LoVo (cell line): Measurements from ENCODE around the gene COL4A3.
"Not testable (repeated sequence)": the region's sequence is repeated elsewhere in the genome, so short reads cannot be mapped to it uniquely, and the experiment has no call there.

Source experiments
- DNase-seq: peaks from one replicate; pipeline ENCODE4 v3.0.0-alpha.2; 2016; ENCODE audit warnings: low spot score

COL4A3 gene

DNA sequence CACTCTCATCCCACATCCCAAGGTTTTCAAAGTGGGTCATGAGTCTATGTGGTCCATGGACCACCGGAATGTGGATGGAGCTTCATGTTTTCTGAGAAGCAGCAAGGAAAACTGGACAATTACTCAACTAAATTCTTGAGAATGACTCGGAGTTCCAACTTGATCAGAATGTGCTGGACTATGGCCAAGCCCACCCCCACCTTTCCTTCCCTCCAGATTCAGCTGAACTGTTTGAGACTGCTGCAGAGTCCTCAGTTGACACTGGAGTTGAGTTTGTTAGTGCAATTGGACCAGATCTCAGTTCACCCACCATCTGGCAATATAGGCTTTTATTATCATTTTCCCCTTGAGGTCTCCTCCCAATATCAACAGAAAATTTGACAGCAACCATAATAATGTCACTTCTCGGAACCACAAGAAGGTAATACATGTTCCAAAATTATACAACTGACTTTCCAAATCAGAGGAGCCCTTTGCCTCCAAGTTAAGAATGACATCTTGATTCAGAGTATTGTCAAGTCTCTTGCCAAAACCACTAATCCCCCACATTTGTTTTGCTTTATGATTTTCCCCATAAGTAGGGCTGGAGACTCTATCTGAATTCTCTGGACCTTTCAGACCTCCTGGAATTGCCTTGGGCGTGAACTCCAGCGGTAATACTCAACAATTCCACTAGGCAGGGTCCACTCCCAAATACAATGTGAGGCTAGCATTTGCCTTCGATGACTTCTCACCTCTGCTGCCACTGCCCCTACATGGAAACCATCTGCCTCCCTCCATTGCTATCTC, 9.2 kb upstream of the COL4A3 start:
- no peak for DNase-seq

DNA sequence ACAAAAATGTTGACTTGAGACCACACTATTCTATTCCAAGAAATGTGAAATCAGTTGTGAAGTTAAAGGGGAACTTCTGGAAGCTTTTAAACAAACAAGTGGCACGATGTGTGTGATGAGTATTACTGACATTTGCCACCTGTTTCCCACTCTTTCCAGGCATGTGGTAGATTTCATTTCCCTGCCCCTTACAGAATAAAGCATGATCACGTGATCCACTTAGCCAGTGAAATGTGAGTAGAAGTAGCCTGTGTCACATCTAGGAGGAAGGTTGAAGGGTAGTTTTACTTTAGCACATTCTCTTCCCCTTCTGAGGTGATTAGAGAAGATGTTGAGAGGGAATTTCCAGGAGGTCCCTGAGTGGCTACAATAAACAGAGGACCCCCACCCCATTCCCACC, 4.3 kb upstream of the COL4A3 start:
- no peak for DNase-seq

DNA sequence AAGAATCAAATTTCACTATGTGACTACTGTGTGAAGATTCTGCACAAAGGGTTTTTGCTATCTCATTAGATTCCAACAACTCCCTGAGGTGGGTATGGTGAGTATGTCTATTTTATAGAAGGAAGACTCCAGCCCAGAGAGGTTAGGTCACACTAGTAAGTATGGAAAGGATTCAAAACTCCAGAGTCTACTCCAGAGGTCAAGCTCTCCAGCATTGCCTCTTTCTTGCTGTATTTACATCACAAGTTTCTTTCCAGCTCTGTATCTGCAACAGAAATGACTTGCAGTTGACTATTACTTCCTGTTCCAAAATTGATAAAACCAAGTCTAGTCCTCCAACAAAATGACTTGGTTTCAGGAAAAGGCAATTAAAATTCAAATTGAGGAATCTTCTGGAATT, 2.5 kb upstream of the COL4A3 start:
- no peak for DNase-seq

DNA sequence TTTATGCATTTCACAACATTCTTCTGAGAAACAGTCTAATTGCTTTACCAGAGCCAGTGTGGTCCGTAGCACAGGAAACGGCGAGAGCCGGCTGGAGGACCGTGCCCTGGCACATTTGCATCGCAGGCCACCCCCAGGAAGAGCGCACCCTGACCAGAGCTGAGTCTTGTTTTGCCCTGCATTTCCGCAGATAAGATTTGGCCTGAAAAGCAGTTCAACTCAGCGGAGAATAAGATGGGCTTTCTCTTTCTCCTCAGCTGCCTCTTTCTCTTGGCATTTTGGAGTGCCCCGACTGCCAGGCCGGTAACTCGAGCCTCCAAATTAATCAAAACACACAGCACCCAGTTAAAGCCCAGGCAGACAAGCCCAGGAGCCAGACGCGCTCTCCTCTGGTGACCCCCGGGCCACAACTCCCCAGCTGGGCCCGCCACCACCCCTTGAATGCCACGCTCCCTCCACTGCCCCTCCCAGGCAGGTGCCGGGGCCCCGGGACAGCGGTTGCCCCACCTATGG, 883 bp upstream of the COL4A3 start:
- DNase-seq: no peak

DNA sequence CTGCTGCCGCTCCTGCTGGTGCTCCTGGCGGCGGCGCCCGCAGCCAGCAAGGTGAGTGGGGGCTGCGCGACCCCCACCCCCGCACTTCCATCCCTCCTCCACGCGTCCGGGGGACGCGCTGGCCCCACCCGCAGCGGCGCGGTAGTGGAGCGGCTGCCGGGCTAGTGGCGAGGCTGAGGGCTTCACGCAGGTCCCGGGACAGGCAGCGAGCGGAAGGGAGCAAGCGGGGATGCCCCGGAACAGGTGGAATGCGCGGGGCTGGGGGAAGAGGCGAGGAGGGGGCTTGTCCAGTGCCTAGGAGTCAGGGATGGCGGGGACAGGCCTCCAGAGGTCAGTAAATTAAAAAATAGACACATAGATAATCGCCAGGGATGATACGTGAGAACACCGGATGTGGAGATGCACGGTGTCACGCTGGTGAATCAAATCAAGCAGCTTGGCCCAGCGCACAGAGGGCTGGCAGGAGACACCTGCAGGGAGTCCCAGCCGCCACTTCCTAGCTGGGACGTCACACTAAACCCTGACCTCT, 403 bp downstream of the COL4A3 start:
- DNase-seq: no peak

DNA sequence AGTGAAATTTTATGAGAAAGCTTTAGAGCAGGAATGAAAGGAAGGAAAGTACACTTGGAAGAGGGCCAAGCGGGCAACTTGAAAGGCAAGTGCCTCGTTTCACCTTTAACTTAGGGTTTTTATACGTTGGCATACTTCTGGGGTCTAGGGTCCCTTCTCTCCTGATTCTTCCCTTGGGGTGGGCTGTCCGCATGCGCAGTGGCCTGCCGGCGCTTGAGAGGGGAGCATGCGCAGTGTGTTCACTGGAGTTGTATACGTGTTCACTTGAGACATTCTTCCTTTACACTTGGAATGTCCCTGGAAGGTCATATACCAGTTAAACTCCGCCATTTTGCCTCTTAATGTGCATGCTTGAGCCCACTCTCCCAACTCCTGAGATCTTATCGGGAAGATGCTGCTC, 7.4 kb downstream of the COL4A3 start:
- DNase-seq: not testable (repeated sequence)

DNA sequence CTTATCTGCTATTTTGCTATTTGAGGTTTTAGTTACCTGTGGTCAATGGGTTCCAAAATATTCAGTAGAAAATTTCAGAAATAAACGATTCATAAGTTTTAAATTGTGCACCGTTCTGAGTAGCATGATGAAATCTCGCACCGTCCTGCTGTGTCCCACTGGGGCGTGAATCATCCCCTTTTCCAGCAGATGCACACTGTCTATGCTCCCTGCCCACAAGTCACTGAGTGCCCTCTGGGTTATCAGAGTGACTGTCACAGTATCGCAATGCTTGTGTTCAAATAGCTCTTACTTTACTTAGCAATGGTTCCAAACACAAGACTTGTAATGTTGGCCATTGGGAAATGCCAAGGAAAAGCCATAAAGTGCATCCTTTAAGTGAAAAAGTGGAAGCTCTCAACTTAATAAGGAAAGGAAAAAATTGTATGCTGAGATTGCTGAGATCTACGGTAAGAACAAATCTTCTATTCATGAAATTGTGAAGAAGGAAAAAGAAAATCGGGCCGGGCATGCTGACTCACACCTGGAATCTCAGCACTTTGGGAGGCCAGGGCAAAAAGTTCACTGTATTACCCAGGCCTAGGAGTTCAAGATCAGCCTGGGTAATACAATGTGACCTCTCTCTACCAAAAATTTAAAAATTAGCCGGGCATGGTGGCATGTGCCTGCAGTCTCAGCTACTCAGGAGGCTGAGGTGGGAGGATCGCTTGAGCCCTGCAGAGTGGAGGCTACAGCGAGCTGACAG, 13.3 kb downstream of the COL4A3 start:
- no peak for DNase-seq

DNA sequence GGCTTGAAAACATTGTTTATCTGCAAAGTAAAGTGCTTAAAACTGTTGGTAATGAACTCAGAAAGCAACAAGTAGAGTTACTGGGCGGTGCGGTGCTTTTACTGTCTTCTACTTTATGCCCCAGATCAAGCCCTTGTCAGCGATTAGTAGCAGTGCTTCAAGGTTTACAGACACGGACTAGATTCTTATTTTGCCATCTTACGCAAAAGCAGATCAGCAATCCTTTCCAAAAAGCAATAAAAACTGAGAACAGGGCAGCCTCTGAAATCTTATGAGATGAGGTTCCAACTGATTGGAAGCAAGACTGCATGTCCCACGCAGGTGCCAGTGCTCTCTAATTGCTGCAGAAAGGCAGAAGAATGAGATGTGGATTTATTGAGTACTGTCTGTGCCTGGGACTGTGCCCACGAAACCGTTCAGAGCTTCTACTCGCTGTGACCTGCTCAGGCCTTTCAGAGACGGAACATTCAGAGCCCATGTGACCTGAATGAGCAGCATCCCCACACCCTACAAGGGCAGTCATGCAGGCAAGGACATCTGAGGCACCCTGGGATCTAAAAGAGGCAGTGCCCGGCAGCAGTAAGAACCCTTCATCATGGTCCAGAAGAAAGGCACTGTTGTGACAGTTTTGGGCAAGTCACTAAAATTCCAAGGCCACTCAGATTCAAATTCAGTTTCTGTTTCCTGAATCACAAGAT, 15.7 kb downstream of the COL4A3 start:
- no peak for DNase-seq

DNA sequence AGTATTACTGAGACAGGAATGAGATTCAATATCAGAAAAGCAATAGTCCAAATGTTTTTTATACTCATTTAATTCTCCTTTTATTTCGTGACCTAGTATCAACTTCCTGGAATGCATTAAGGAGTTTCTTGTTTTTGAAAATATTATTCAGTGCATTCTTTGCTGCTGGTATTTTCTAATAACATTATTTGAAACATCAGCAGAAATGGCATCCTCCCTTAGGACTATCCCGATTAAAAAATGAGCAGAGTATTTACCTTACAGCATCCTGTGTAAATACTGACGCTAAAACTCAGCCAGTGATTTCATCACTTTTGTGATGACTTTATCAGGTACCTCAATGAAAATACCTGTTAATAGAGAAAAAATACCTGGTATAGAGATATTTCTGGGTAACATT, 16.3 kb downstream of the COL4A3 start:
- DNase-seq: no peak

DNA sequence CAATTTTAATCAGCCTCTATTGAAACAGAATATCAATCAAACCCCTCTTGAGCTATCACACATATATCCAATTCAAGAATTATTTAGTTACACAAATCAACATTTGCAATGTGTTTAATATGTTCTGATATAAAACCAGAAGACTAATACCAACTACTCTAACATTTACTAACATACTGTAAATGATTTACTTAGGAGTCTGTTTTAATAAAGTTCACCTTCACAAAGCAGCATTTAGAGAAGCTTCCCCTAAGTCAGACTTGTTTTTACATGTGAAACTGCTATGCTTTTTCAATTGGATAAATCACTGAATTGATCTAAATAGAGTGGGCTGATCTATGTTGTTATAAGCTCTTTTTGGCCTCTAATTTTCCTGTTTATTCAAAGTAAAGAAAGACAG, 18.3 kb downstream of the COL4A3 start:
- no peak for DNase-seq

DNA sequence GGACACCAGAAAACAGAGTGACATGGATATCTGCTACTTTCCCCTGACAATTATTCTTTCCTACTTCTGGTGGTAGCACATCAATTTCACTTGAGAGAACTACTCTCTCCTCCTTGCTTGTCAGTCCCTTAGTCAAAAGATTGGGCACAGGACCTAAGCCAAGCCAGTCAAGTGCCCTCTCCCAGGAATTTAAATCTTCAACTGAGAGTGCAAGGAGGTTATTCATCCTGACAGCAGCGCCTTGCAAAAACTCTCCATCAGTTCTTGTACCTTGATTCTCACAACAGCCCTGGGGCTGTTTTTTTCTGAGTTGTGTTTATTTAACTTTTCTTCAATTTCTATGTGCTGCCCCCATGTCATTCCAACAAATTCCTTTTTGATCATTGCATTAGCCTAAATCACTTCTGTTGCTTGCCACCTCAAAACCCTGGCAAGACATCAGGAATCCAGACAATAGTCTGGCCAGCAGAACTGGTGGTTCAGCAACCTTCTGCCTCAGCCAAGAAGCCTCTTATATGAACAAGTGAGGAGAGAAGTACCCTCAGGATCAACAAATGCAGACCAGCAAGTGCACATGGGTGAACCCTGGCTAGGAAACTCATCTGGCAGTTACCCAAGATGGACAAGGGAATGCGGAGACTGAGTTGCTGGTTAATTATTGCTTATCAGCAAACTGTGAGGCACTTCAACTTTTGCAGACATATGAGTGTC, 19.4 kb downstream of the COL4A3 start:
- DNase-seq: no peak

DNA sequence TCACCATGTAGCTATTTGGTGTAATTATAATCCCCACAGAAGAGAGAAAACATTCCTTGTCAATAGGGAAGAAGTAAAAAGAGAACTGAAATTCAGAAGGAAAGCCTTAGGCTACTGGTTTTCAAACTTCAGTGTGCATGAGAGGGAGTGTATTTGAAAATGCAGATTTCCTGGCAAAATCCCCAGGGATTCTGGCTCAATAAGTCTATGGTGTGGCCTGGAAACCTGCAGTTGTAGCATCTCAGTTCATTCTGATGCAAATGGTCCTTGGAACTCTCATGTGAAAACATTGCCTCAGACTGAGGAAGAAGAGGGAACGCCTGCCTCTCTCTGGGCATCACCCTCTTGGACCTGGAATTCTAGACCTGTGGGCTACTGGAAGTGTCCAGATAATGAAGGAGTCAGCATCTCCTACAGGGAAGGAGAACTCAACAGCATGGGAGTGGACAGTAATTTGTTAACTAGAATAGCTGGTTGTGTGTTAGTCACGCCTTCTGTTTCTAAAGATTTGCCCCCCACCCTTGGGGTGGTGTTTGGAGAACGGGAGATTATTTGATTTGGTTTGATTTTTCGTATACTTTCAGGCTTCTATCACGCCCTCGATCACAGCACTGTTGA, 21.3 kb downstream of the COL4A3 start:
- DNase-seq: no peak

DNA sequence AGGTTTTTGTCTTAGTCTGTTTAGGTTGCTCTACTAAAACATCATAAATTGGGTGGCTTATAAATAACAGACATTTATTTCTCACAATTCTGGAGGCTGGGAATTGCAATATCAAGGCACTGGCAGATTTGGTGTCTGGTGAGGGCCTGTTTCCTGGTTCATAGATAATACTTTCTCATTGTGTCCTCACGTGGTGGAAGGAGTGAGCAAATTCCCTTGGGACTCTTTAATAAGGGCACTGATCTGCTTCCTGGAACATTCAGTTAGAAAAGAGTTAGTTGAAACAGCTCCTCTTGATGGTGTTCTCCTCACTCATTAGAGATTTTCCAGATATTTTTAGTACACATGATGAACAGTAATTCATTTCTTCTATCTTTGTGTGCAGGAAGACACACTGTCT, 22.3 kb downstream of the COL4A3 start:
- no peak for DNase-seq

DNA sequence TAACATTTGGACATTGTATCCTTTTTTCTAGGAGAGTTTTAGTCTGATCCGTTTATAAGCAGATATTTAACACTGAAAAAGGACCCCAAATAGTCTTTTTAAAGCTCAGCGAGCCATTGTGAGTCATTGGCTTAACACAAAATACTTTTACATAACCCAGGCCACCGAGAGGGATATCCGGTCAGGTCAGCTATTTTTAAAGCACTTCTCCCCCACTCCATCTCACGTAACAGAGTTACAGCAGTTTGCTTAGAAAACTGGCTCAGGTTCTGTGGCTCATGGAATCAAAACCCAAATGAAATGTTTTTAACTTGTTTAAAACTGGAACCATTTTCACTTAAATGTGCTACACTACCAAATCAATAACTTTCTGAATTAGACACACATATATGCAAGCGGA, 23.9 kb downstream of the COL4A3 start:
- no peak for DNase-seq

DNA sequence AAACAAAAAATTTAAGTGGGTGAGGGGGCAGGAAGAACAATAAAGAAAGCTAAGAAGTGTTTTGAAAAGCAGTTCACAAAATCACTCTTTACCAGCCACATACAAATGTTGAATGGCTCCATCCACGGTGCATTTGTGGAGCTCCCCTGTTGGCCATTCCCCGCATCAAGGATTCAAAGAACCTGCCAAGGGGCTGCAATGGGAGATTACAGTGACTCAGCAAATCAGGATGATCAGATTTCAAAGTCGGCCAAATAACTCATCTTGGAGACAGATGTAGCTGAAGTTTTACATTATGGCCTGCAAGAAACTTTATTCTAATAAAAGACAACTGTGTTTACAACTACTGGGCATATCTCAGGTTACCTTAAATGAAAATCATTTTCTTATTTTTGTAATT, 26.9 kb downstream of the COL4A3 start:
- DNase-seq: no peak

DNA sequence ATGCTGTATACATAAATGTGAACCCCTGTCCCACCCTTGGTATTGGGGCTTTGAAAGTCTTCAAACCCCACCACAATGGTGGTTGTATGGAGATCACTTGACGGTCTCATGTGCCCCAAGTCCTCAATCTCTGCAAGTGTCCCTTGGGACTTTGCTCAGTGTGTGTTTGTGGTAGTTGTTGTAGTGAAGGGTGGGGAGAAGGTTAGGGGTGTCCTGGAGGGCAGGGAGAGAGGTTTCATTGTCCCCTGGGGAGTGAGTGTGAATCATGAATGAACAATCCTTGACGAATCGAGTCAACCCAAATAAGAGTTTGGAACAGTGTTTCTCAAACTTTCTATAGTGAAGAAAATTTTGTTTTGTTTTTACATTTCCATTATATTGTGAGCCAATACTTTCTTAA, 28.1 kb downstream of the COL4A3 start:
- DNase-seq: no peak

DNA sequence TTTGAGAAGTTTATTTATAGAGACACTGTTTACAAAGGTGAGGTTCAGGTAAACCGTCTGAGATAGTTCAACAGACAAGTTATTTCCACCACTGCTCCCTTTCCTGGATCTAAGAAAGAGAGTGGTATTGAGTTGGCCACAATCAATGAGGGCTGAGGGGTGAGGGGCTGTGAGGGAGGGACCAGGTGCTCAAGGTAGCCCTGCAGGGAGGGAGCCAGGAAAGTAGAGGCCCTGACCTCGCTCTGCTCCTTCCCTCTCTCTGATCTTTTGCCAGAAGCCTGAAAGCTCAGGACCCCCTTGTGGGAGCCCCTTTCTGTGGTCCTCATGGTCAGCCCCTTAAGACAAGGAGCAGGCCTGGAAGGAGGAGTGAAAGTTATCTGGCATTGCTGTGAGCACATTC, 29.8 kb downstream of the COL4A3 start:
- DNase-seq: no peak

DNA sequence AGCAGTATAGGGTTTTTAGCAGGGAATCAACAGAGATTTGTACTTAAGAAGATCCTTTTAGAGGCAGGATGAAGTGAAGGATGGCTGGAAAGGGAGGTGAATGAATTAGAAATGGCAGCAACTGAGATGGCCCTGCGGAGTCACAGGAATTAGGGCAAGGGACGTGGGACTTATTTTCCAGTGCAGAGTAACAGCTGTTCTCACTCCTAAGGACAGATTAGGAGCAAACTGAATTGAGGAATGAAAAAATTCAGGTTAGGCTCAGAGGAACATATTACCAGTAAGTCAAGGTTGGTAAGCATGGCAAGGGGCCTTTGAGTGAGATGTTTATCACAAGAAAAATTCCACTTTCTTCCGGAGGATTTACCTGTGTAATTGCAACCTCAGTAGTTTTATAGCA, 34.4 kb downstream of the COL4A3 start:
- no peak for DNase-seq

DNA sequence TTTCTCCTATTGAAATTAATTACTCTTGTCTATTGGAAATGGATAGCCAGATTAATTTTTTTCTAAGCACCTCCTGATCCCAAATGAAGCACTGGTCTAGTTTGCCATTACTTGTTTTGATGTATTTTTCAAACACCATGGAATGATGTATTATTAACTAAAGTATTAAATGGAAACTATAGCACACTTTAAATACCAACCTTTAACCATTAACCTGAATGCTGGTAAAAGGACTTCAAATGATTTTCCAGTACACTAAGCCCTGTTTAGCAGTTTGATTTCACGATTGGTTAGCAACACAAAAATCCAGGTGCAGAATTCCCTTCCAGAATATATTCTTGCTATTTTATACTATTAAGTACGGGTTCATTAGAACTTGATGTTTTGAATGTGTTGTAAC, 37.3 kb downstream of the COL4A3 start:
- no peak for DNase-seq

DNA sequence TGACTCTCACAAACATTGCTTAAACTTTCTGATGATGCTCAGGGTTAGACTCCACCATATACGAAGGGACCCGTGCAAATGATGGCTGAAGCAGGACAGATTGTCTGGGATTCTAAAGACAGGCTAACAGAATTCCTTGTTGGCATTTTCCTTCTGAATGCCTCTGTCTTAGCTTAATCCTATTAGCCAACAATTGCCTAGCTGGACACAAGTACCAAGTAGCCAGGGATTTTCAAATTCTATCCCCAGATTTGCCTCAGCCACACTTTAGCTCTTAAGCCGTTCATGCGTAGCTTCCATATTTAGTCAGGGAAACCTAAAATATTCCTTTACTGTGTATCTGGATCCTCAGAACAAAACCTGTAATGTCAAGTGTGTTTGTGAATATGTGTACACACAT, 40.0 kb downstream of the COL4A3 start:
- DNase-seq: no peak

DNA sequence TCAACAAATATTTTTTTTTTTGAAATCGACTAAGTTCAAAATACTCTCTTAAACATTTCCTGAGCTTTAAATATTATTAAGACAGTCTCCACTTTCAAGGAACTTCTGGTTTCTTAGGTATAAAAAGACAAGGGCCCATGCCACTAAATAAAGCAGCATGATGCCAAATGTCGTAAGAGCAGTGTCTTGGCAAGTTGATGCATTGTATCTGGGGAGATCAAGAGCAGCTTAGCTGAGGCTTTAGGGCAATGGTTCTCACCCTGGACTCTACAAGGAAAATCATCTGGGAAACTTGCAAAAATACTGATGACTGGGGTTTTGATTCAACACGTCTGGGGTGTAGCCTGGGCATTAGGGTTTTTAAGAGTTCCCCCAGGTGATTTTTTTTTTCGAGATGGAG, 41.3 kb downstream of the COL4A3 start:
- no peak for DNase-seq

DNA sequence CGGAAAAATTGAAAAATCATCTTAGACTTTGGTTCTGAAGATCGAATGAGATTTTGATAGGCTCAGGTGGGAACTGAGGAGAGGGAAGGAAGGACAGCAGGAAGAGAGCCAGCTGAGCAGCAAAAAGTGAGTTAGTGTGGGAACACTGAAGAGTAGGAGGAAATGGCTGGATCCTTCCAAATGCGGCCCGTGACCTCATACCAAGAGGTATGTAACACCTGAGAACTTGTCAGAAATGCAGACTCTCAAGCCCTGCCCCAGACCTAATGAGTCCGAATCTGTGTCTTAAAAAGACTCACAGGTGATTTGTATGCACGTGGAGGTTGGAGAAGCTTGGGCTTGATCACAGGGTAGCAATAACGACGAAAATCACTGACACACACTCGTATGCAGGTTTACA, 42.0 kb downstream of the COL4A3 start:
- DNase-seq: no peak
